Right renal pelvis (tissue), 4 donors: ENCODE results near the gene LAD1. TPM values are rescaled to one million over a fixed set of nuclear protein-coding genes. Genes with fewer than 3 reads are reported as not detected.

ENCODE experiments used
- DNase-seq, 4 donors: peaks; one replicate each; pipeline ENCODE4 v3.0.0-alpha.2; 2013; ENCODE audit warnings: low read depth in 4 of 4, low spot score in 3 of 4, missing footprints in 1 of 4
- polyA plus RNA-seq, 4 donors: library from polyadenylated mRNA; unstranded; fragments of 120-200 nt; gene quantifications; one replicate each; pipeline ENCODE4 v1.2.1, GENCODE V29; 2013; ENCODE audit not compliant: insufficient read length in 4 of 4

The LAD1 gene
- polyA plus RNA-seq, 4 donors: 26.8 to 36.9 (median 31.5) TPM

GRCh38 chr1:201395936-201396335 is 3.2 kb downstream of the LAD1 start:
- no peak for DNase-seq

GRCh38 chr1:201394591-201394990 is 4.5 kb downstream of the LAD1 start:
- no peak for DNase-seq

DNA sequence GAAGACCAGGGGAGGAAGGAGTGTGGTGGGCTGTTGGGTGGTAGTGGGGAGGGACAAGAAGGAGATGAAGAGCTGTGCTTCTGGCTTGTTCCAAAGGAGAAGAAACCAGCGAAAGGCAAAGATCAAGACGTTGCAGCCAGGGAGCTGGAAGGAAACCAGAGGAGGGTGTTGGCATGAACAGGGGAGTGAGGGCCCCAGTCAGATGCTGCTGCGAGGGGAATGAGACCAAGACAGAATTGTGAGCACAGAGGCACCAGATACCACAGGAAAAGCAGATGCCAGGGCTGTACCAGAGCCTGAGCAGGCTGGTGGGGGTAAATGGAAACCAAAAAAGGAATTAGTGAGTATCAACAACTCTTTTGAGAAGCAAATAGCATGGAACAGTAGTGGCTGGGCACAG is 6.0 kb downstream of the LAD1 start:
- DNase-seq: no peak

DNA sequence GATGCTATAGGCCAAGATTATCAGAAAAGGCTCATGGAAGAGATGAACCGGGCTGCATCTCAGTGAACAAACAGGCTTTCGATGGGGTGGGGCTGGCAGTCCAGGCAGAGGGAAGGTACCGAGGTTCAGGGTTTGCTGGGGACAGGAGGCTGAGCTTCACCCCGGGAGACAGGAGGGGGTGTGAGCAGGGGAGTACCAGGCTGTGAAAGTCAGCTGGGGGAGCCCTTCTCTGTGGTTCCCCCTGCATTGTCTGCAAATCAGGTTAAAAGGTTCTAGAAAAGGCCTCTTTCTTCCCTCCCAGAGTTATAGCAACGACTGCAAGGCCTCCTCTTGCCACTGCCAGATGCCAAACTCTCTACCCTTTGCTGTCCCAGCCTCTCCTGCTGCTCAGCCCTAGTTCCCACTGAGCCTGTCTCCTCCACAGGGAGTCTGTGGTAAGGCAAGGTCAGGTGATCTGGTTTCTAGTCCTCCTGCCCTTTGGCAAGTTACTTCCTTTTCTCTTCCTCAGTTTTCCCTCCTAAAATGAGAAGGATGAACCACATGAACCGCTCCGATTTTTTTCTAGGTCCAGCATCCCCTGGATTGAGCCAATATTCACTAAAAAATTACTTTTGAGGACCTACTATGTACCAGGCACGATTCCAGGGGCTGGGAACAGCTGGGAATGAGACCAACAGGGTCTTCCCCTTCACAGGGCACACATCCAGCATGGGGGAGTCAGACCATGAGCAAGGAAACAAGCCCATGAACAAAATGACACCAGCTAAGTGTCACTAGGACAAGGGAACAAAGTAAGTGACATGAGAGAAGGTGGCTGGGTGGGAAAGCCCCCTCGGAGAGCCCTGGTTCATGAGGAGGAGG is 7.2 kb downstream of the LAD1 start:
- no peak for DNase-seq

- DNase-seq: no peak
Observed at GRCh38 chr1:201391225-201391624, 7.9 kb downstream of the LAD1 start.

DNA sequence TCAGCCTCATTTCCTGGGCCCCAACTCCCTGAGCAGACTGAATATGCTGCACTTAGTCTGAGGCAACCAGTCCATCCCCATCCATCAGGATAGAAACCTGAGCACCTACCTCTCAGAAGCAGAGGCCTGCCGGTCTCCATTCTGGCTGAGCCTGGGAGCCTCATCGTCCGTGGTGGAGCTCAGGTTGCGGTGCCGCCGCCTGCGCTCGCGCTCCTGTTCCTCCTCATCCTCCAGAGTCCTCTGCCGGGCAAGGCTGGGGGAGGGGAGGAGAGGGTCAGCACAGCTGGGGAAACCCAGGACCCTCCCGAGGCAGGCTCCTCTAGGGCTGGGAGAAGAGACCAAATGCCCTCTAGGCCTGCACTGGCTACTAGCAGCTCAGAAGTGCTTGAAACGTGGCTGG is 10.1 kb downstream of the LAD1 start:
- DNase-seq: no peak

GRCh38 chr1:201386208-201386607 is 12.9 kb downstream of the LAD1 start:
- DNase-seq: no peak

- DNase-seq: no peak
Observed at GRCh38 chr1:201385299-201385891, 13.7 kb downstream of the LAD1 start.

DNA sequence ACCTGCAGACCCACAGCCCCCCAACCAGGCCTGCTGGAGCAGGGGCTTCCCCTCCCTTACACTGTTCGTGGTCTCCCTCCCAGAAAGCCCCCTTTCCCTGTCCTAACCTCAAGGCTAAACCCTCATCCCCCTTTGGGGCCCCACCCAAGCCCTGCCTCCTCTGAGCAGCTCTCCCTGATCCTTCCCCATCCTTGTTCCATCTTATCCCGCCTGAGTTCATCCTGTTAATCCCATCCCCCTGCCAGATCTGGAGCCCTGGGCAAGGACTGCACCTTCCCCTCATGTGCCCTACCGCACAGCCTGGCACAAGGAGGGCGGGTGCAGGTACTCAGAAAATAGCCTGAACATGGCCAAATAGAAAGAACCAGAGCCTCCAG is 14.7 kb downstream of the LAD1 start:
- no peak for DNase-seq

DNA sequence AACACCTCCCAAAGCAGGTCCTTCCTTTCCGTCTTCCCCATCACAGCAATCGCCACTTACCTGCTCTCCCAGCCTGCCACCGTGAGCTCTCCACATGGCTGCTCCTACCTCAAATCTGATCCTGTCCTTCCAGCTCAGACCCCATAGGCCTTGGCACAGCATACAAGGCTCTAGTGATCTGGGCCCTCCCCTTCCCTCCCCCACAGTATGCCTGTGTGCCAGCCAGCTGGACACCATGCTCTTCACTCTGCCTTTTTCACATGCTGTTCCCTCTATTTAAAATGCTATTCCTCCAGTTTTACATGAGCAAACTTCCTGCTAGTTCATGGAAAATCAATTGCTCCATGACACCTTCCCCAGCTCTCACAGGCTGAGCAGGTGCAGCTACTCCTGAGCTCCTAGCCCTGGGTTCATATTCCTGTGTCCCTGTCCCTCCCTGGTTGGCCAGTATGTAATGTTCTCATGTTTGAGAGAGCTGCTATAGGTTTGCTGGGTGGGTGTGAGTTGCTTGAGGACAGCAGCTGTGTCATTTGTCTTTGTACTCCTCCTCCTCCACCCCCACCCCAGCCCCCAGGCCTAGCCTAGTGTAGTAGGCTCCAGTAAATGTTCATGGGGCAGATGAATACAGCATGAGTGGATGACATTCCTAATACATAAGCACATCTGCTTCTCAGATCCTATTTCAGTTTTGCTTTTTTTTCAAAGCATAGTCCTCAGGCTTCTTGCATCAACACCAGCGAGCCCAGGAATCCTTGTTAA is 15.3 kb downstream of the LAD1 start:
- DNase-seq: no peak

GRCh38 chr1:201381130-201381529 is 18.0 kb downstream of the LAD1 start:
- DNase-seq: no peak

DNA sequence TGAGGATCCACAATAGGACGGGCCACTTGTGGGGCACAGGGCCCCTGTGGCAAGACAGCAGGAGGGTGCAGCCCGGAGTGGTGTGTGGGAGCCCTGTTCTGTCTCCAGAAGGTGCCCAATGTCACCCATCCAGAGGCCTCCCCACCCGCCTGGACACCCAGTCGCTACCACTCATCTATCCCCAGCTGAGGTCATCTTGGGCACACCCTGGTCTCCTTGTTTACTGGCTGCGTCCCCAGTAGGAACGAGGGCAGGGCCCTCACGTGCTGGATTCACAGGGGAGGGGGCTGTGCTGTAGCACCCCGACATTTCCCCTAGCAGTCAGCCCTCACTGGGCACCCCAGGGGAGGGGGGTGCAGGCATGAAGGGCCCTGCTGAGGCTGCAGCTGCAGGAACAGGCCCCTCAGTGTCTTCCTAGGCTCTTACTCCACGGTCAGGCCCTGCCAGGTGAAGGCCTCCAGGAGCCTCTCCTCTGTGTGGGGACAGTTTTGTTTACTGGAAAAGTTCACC is 19.3 kb downstream of the LAD1 start:
- DNase-seq: no peak

GRCh38 chr1:201378804-201379203 is 20.3 kb downstream of the LAD1 start:
- no peak for DNase-seq

GRCh38 chr1:201377611-201378092 is 21.5 kb downstream of the LAD1 start, which contains the start of gene TNNT2:
Gene TNNT2 (minus strand): TSS chr1:201377680. CDS start chr1:201373254, 4,426 bp downstream.
- no peak for DNase-seq

DNA sequence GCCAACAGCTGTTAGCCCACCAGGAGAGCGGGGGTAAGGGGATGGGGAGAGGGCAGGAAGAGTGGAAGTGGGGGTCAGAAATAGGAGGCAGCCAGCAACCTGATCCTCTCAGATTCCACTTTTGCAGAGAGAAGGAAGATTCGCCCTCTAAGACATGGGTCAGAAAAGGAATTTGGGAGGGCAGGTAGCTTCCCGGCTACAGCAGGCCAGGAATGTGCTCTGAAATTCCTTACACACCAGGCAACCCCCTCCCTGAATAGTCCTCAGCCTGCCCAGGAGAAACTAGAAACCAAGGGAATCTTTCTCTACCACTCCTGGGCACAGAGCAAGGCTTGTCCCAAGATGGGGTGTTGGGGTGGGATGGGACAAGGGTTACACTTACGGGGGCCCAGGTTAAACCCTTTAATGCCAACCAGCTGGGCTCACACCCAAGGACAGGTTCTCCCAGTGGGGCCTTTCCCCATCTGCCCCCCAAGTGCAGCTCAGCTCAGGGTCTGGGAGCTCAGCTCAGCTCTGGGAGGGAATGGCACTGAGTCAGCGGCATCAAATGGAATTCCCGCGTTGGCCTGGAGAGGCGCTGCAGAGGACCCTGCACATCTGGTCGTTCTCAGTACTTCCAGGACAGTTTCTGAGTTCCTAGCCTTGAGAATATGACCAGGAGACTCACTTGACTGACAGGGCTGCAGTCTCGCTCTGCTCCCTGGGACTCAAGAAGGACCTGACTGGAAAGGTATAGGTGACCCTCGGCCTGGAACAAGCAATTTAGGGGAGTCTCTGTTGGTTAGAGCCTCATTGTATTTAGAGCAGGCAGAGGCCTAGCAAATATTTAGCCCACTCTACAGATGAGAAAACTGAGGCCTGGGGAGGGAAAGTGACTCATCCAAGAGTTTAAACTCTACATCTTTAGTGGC is 22.4 kb downstream of the LAD1 start:
- DNase-seq: no peak

- DNase-seq: no peak
Observed at GRCh38 chr1:201376107-201376463, 23.0 kb downstream of the LAD1 start.

GRCh38 chr1:201375169-201375568 is 24.0 kb downstream of the LAD1 start:
- no peak for DNase-seq

DNA sequence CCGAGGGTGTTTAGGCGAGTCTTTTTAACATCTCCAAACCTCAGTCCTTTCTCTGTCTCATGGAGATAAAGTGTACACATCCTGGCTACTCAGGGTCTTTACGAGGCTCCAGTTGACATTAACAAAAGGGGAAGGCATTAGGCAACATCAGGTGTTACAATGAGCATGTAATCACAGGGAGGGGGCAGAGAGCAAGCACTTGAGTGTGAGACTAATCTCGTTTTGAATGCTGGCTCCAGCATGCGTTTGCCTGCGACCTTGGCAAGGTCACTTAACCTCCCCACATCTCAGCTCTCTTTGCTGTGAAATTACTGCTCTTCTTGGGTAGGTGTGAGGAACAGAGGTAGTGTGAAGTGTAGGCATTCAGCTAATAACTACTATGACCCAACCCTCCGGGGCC is 24.8 kb downstream of the LAD1 start:
- DNase-seq: no peak

DNA sequence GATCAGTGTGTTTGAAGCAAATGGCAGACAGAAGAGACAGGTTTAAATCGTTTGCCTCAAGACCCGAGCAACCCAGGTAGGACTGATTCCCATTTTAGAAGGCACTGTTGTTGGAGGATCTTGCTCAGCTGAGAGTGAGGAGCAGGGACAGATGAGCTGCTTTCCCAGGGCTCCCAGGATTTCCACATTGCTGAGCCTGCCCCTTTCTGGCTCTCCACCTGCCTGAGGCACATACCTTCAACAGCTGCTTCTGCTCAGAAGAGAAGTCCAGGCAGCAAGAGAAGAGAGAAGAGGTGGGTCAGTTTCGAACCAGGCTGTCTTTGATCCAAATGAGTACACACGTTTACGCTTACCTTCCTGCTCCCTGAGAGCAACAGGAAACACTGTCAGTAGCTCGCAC is 27.3 kb downstream of the LAD1 start:
- DNase-seq: no peak

DNA sequence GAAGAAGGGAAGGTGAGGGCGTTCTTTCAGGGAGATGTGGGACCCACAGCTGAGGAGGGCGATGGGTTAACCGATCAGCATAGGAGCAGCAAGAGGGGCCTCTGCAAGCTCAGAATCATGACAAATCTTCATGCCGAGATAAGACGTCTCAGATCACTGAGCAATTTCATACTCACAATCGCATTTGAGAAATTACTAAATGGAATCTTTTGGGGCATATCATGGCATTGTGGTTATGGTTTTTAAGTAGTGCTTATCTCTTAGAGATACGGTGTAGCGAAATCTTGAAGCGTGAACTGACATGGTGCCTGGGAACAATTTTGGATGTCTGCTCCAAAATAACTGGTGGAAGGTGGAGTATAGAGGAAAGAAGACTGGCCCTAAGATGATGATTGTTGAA is 27.8 kb downstream of the LAD1 start:
- no peak for DNase-seq
